GM21529 (cell line): ENCODE results near the gene FASTKD3.

ENCODE experiments used
- ATAC-seq: cut with Tn5 transposase; IDR thresholded peaks from one replicate; pipeline ENCODE4 v1.9.1; 2021; ENCODE audit not compliant: unreplicated experiment

FASTKD3 gene

DNA sequence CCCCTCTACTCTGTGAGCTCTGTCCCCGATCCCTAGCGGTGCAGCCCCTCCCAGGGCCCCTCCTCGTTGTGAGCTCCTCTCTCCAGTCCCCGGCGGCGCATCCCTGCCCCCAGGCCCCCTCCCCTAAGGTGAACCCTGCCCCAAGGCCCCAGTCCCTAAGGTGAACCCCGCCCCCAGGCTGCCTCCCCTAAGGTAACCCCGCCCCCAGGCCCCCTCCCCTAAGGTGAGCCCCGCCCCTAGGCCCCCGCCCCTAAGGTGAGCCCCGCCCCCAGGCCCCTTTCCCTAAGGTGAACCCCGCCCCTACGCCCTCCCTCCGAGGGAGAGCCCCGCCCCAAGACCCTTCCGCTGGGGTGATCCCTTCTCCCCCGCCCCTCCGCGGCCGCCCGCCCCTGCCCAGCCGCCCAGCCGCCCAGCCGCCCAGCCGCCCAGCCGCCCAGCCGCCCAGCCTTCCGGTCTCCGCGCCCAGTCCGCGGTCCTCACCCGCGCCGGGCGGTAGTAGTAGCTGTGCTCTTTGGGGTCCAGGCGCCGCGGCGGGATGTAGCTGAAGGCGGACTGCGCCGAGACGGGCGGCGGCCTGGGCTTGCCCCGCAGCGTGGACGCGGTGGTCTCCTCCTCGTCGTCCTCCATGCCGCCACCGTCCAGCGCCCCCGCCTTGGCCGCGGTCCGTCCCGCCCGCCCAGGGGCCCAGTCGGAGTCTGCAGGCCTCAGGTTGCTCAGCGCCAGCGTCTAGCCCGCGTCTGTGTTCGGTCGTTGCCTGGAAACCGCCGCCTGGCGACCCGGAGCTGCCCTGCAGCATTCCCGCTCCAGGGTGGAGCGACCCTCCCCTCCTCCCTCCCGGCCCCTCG, 18.2 kb downstream of the FASTKD3 start, which contains the start of gene CFAP90:
Gene CFAP90 (minus strand): TSS at position 739 of the 845 bp plus-strand sequence. CDS start 112 bp downstream, at position 627.
- ATAC-seq = no peak

GRCh38 chr5:7849681-7850394, 19.0 kb downstream of the FASTKD3 start:
- no peak for ATAC-seq

DNA sequence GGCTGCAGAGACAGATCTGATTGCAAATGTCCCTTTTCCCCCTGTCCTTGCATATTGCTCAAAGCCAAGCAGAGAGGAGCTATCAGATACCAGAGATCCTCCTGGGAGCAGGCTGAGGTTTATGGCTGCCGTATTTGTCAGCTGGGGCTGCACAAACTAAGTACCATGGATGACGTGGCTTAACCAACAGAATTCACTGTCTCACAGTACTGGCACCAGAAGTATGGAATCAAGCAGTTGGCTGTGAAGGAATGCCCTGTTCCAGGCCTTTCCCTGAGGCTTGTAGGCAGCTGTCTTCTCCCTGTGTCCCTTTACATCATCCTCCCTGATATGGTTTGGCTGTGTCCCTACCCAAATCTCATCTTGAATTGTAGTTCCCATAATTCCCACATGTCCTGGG, 20.5 kb downstream of the FASTKD3 start:
- ATAC-seq = no peak

GRCh38 chr5:7846327-7846726, 22.5 kb downstream of the FASTKD3 start:
- ATAC-seq = no peak

DNA sequence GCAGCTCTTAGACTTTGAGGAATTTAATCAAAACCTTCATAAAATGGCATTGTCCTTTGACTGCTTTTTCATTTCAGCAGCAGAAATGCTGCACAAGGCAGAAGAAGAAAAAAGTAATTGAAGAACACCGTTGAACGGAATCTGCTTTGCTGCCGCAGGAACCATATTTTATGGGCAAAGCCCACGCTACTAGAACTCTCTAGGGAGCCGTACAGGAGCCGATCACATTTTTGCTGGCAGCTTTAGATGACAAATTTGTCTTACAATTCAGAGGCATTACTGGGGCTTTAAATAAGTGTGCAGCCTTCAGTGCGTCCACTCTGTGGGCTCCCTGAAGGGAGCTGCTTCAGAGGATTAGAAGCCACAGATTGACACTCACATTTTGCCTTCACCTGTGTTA, 23.3 kb downstream of the FASTKD3 start:
- no peak for ATAC-seq

GRCh38 chr5:7844901-7845300, 23.9 kb downstream of the FASTKD3 start:
- ATAC-seq = no peak

DNA sequence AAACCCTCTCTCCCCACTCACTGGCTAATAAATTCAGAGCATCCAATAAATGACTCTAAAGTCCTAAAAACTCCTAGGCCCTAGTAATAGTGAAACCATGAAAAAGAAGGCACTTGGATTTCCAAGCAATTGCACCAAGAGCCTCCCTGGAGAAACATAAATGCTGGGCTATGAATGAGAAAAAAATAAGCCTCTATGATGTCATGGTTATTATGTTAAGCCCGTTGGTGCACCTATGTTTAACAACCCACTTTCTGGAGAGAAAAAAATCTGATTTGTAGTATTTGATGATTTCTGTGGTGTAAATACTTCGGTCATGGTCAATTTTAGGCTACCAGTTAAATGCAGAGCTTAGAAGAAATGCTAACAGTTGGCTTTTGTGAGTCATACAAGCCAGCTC, 26.3 kb downstream of the FASTKD3 start:
- no peak for ATAC-seq

- ATAC-seq = no peak
Observed at GRCh38 chr5:7837403-7837802, 31.4 kb downstream of the FASTKD3 start.

DNA sequence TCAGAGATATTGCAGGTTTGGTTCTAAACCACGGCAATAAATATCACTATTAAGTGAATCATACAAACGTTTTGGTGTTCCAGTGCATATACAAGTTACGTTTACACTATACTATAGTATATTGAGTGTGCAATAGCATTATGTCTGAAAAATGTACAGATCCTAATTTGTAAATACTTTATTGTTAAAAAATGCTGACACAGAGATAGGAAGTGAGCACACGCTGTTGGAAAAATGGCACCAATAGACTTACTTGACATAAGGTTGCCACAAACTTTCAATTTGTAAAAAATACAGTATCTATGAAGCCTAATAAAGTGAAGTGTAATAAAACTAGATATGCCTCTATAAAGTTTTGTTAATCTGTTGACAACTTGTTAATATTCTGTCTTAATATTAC, 33.8 kb downstream of the FASTKD3 start:
- ATAC-seq = no peak

GRCh38 chr5:7828269-7828668, 40.6 kb downstream of the FASTKD3 start:
- no peak for ATAC-seq

DNA sequence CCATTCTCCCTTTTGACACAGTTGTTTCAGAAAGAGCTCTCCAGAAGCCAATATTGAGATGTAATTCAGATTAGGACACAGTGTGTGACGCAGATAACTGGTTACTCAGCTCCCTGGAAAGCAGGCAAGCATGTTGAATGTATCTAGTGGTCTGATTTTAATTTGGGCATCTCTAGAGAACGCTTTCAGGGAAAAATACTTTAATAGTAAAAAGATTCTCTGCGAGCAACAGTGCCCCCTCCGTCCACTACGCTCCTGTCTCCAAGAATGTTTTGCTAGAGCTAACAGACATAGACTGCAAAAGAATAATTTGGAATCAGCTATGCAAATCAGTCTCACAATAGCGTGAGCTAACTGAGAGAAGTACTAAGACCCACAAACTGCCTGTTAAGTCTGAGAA, 41.2 kb downstream of the FASTKD3 start:
- no peak for ATAC-seq

DNA sequence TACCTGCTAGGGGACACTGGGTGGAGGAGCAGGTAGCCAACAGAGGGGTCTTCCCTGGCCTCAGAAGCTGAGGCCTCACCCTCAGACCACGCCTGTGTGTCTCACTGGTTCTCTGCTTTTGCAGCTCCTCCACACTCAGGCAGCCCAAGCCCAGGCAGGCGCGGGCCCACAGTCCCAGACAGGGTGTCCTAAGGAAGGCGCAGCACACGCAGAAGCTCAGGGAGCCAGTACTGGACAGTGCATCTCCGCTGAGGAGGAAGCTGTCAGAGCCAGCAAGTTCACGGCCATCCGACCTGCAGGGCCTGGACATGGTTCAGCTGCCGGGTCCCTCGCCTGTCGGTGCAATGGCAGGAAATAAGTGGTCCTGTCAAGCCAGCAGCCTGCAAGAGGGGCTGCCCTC, 43.2 kb downstream of the FASTKD3 start:
- no peak for ATAC-seq

DNA sequence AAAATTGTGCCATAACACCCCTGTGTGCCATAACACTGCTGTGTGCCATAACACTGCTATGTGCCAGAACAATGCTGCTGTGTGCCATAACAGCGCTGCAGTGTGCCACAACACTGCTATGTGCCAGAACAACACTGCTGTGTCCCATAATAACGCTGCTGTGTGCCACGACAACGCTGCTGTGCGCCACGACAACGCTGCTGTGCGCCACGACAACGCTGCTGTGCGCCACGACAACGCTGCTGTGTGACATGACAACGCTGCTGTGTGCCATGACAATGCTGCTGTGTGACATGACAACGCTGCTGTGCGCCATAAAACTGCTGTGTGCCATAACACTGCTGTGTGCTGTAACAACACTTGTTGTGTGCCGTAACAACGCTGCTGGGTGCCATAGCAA, 43.8 kb downstream of the FASTKD3 start:
- no peak for ATAC-seq

DNA sequence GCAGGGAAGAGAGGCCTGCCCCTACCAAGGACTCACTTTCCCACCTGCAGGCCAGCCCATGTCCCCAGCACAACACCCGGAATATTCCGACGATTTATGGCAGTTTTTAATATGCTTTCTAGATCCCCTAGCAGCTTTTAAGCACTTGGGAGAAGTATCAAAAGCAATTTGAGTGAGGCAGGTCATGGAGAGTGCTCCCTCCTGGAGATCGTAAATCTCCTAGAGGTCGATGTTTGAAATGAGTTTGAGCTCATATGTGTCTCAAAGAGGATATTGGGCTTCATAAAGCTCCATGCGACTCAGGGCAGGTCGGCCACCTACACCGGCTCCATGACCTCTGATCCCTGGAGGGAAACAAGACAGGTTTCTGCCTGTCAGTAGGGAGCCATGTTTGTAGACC, 45.2 kb downstream of the FASTKD3 start:
- no peak for ATAC-seq

GRCh38 chr5:7822449-7822848, 46.4 kb downstream of the FASTKD3 start:
- ATAC-seq = no peak

- ATAC-seq = no peak
Observed at GRCh38 chr5:7816535-7816901, 52.3 kb downstream of the FASTKD3 start.

- peak; percentile 90 for ATAC-seq
Observed at GRCh38 chr5:7815892-7816534, 52.8 kb downstream of the FASTKD3 start.

DNA sequence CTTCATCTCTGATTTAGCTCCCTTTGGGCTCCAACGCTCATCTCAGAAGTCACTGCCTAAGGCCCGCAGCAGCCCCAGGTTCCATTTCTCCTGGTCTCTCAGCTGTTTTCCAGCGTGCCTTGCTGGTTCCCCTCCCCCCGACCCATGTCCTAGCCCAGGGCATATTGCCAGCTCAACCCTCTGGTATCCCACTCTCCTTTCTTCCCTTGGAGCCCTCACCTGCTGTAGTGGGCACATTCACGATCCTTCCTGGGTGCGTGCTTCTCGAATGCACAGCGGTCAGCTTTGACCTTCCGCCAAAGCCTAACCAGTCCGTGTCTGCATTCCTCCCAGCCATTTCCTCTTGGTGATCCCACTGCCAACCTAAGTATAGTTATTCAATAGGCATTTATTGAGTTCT, 54.0 kb downstream of the FASTKD3 start:
- ATAC-seq = no peak

DNA sequence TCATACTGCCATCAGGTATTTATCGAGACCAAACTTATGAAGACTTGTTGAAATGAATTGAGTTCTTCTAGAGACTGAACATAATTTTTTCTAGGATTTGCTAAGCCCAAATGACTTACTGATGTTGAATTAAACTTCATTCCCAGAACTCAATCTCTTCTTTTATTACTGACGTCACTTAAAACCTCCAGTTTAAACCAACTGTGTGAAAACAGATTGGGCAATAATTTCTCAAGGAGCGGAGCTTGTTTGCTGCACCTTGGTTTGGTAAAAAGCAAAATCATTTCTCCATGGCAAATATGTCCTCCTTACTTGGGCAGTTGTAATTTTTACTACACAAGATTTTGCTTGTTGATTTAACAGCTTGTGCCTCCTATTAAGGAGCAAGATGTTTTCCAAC, 55.3 kb downstream of the FASTKD3 start:
- ATAC-seq = no peak

- ATAC-seq = no peak
Observed at GRCh38 chr5:7813007-7813406, 55.8 kb downstream of the FASTKD3 start.

- ATAC-seq = no peak
Observed at GRCh38 chr5:7811715-7812114, 57.1 kb downstream of the FASTKD3 start.
